22Rv1 (cell line): ENCODE data around the gene TEX261.

Experiments used
- H3K27ac ChIP-seq: fragments of 450-650 bp; 2 replicates; pipeline ENCODE4 v1.5.1; 2017
- CTCF ChIP-seq: fragments of 450-650 bp; IDR thresholded peaks from 2 replicates; pipeline ENCODE4 v1.5.1; 2017; ENCODE audit warnings: mild to moderate bottlenecking
- ZFX ChIP-seq: fragments of 450-650 bp; IDR thresholded peaks from 2 replicates; pipeline ENCODE4 v1.6.1; 2017; ENCODE audit warnings: antibody characterized with exemption, borderline replicate concordance

TEX261 gene

DNA sequence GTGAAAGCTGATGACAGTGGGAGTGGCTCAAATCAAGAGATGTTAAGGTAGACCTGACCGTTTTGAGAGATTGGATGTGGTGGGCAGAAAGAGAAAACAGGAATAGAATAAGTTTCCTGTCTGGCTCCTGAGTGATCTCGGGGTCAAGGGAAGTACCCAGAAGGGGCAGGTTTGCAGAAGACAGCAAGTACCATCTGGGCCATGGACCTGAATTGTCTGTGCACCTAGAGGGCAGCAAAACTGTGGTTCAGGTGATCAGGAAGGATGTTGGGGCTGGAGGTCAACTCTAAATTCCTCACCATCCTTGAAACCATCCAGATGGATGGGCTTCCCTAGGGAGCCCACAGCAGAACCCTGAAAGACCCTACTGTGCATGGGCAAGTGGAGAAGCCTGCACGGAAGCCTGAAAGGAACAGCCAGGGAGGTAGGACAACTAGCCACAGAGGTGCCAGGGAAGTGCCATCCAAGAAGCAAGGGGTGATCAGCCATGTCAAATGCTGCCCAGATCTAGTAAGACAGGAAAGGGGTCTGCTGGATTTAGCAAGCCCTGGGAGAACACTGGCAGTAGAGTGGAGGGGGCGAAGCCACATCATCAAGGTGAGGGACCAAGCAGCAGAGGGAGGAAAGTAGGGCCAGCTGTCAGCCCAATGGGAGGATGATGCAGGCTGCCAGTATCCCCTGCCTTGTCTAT lies 8.0 kb downstream of the TEX261 start:
- H3K27ac ChIP-seq, result no peak overlapping the region
- TF ChIP-seq ZFX (no peak), CTCF (no peak)

DNA sequence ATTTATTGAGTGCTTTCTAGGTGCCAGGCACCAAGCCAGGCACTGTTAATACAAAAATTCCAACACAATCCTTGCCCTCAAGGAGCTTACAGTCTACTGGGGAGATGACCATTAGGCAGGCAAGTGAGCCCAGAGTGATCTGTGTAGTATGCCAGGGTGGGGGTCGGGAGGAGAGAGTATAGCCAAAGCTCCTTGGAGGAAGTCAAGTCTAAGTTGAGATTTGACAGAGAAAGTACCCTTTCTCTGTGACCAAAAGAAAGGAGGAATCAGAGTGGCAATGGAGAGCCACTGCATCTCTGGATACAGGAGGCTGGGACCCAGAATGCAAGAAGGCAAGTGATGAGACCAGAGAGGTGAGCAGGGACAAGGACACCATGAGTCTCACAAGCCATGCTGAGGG lies 8.7 kb downstream of the TEX261 start:
- no peak for TF ChIP-seq ZFX
- TF ChIP-seq CTCF, result no peak
- no peak overlapping the region for H3K27ac ChIP-seq

- H3K27ac ChIP-seq, result no peak overlapping the region
- no peak for TF ChIP-seq CTCF
- TF ChIP-seq ZFX, result no peak
Observed at GRCh38 chr2:70985283-70985688, 9.4 kb downstream of the TEX261 start.

DNA sequence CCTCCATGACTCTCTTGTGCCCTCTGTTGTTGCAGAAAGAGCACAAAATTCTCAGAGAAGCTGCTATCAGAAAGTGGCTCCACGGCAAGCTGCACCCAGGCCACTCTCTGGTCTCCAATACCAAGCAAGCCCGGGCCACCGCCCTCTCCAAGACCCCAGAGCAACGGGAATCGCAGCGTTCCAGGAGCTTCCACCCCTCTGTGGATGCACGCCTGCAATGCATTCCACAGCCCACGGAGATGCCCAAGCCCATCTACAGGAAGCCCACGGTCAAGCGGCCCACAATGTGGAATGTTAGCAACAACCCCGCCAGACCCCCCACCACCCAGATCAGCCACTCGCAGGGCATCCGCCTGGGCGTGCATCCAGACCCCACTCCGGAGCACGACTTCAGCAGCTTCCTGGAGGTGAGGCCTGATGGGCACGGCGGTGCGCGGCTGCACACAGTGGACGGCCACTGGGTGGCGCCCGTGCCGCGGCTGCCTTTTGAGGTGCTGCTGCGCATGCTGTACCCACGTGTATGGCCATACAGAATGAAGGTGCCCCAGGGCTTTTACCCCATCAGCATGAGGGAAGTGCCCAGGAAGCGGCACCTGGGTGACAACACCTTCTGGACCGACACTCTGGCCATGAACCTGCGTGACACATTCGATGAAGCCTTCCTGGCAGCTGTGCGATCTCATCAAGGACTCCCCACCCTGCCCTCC lies 9.9 kb downstream of the TEX261 start:
- TF ChIP-seq CTCF (peak; percentile 76), ZFX (no peak)

GRCh38 chr2:70984228-70984575 lies 10.5 kb downstream of the TEX261 start:
- TF ChIP-seq ZFX (no peak), CTCF (no peak)
- no peak overlapping the region for H3K27ac ChIP-seq

More for the DNA sequence above, 9.9 kb downstream of the TEX261 start:
- no peak overlapping the region for H3K27ac ChIP-seq

DNA sequence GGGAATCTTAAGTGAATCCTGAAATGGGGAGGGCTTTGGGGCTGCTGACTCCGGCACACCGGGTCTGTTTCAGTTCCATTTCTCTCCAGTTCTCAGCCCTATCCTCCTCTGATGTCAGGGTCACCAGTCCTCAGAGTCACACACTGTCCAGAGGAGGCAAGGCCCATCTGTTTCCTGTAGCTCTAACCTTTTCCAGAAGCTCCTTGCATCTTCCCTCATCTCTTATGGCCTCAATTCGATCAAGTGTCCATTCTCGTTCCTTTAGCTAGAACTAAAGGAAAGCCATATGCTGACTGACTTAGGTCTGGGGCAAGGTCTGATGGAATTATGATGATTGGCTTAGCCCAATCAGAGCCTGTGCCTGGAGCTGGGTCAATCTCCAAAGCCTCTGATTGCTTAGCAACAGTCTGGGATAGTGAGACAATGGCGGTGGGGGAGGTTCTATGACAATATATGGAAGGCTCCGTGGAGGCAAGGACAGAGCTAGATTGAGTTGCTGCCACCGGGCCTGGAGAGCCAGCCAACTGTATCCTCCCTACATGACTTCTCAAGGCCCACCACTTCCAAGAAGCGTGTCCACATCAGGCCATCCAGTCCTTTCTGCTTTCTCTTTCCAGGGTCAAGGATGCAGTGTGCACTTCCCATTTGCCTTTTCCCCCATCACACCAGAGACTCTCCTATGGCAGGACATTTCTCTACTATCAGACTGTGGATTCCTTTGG lies 11.0 kb downstream of the TEX261 start:
- TF ChIP-seq CTCF, result no peak
- no peak for TF ChIP-seq ZFX
- H3K27ac ChIP-seq, result no peak overlapping the region

GRCh38 chr2:70982971-70983370 lies 11.7 kb downstream of the TEX261 start:
- TF ChIP-seq ZFX, result no peak
- TF ChIP-seq CTCF, result no peak
- no peak overlapping the region for H3K27ac ChIP-seq
